Prostate gland (tissue), 2 donors: ENCODE data around the gene RIPPLY2. TPM values are rescaled to one million over a fixed set of nuclear protein-coding genes. Genes with fewer than 3 reads are reported as not detected.

Experiments used
- DNase-seq: peaks from one replicate; pipeline ENCODE4 v3.0.0-alpha.2; 2019; ENCODE audit warnings: low spot score
- H3K27ac ChIP-seq, 2 donors: fragments of 200-600 bp; sonication (generic); 2 replicates each; pipeline ENCODE4 v1.5.1; 2017 to 2019
- H3K27me3 ChIP-seq: fragments of 200-600 bp; sonication (generic); replicated peaks from 2 replicates; pipeline ENCODE4 v1.5.1; 2019; ENCODE audit not compliant: insufficient read depth
- H3K36me3 ChIP-seq, 2 donors: fragments of 200-600 bp; sonication (generic); 1 replicate in 1 of 2; 2 replicates in 1 of 2; pipeline versions ENCODE4 v1.5.1 to v1.8.1; 2017 to 2019
- H3K4me1 ChIP-seq: fragments of 200-600 bp; sonication (generic); replicated peaks from 2 replicates; pipeline ENCODE4 v1.5.1; 2019
- H3K4me3 ChIP-seq, 2 donors: fragments of 200-600 bp; sonication (generic); 2 replicates each; pipeline ENCODE4 v1.5.1; 2017 to 2019
- H3K9me3 ChIP-seq: fragments of 200-600 bp; sonication (generic); 2 replicates; pipeline ENCODE4 v1.5.1; 2017
- CTCF ChIP-seq, 4 experiments: fragments of 200-600 bp in 2 of 4; fragments of 450-650 bp in 2 of 4; sonication (generic) in 2 of 4; IDR thresholded peaks; 1 replicate in 3 of 4; 2 replicates in 1 of 4; pipeline ENCODE4 v1.5.1; 2016 to 2019; ENCODE audit warnings: antibody characterized with exemption in 4 of 4, mild to moderate bottlenecking in 2 of 4, moderate library complexity in 2 of 4
- POLR2A ChIP-seq: fragments of 450-650 bp; IDR thresholded peaks from one replicate; pipeline ENCODE4 v1.6.1; 2016; ENCODE audit warnings: antibody characterized with exemption, mild to moderate bottlenecking
- POLR2AphosphoS5 ChIP-seq: sonication (generic); formaldehyde crosslinking; IDR thresholded peaks from one replicate; pipeline ENCODE4 v1.6.1; 2017; ENCODE audit warnings: antibody characterized with exemption
- WGBS: methylation state at CpG from one replicate; pipeline ENCODE4 v1.1.5; 2018; 5-methylcytosine and 5-hydroxymethylcytosine counted together
- intact Hi-C: fragments of 100-400 bp; cut with DNase I; formaldehyde crosslinking; loops from one replicate; pipeline ENCODE4 v1.14.2; 2022
- total RNA-seq, 2 donors: library from RNA; depleted of rRNA; stranded (reverse); fragments of >200 nt; gene quantifications; one replicate each; pipeline ENCODE4 v1.1.0, GENCODE V29; 2016

The RIPPLY2 gene
- total RNA-seq, 2 donors from 2014 or later = 0.23 TPM; not detected in 1

- intact Hi-C loops = no loop called here
- Histone ChIP-seq H3K27me3 (no peaks in the 10 kb centered on the region), H3K4me3 (no peak overlapping the region), H3K36me3 (no peaks in the 10 kb centered on the region), H3K27ac (no peak overlapping the region), H3K4me1 (no peaks in the 10 kb centered on the region), H3K9me3 (no peaks in the 10 kb centered on the region)
- no peak for DNase-seq
- no peak for TF ChIP-seq POLR2AphosphoS5
- no peak for TF ChIP-seq CTCF (IDR thresholded peaks at IDR 0.05)
- no peak for TF ChIP-seq POLR2A
- WGBS = 100% methylated on average over 4 of the region's 4 CpGs
Observed at GRCh38 chr6:83905648-83906047, 52.5 kb downstream of the RIPPLY2 start.

Other genes with a start within 250 kb of the RIPPLY2 start
- 1 to 10 TPM; 2.9 to 7.2 TPM for gene SNAP91, start 144.3 kb upstream of the RIPPLY2 start, total RNA-seq
- 1 to 10 TPM; 8.2 to 8.6 TPM for gene CYB5R4, start 6.3 kb downstream of the RIPPLY2 start, total RNA-seq
- gene MRAP2, start 180.4 kb downstream of the RIPPLY2 start, total RNA-seq = 10 to 100 TPM; 10.6 to 11.5 TPM